ENCODE measurements around the gene AQR.

GRCh38 chr15:34944936-34945335 lies 24.6 kb downstream of the AQR start:
- TF ChIP-seq POLR2AphosphoS5 (IDR thresholded peaks at IDR 0.05; ENCODE audit: low read depth) (no peak), CTCF (conservative IDR thresholded peaks at IDR 0.05; ENCODE audit: low read depth in 2 of 2) (no peak), REST (IDR thresholded peaks at IDR 0.05; ENCODE audit: unreplicated experiment) (no peak), JUNB (IDR thresholded peaks at IDR 0.05; ENCODE audit: unreplicated experiment) (no peak), EZH2 (IDR thresholded peaks at IDR 0.05; ENCODE audit: low read depth, unreplicated experiment) (no peak), STAT1 (IDR thresholded peaks at IDR 0.05; ENCODE audit: unreplicated experiment) (no peak), EZH2phosphoT487 (IDR thresholded peaks at IDR 0.05; ENCODE audit: unreplicated experiment) (no peak)

Data from GM23338 (cell line).